HG02642 (cell line): ENCODE measurements around the gene C11orf58.

Experiments used
- ATAC-seq: cut with Tn5 transposase; IDR thresholded peaks from one replicate; pipeline ENCODE4 v1.9.1; 2021; ENCODE audit warnings: mild to moderate bottlenecking; ENCODE audit not compliant: unreplicated experiment, poor library complexity

C11orf58 gene

DNA sequence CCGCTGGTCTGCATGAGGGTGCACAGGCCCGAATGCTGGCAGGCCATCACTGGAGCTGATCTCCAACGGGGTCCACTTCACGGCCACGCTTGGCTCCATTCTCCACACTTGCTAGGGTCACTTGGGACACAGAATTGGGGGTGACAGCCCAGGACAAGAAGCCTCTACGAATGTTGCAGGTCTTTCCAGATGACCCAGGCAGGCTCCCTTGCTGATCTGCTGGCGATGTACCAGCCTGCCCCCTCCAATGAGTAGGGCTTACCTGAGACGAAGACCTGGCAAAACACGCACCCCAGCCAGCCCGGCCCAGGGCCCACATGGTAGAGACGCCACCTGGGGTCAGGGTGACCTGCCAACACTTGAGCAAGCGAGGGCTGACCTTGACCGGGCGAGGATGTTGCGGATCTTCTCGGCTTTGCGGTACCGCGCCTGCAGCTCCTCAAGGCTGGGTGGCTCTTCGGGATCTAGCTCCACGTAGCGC lies 44.9 kb downstream of the C11orf58 start:
- no peak for ATAC-seq

GRCh38 chr11:16784097-16784496 lies 45.6 kb downstream of the C11orf58 start:
- no peak for ATAC-seq

DNA sequence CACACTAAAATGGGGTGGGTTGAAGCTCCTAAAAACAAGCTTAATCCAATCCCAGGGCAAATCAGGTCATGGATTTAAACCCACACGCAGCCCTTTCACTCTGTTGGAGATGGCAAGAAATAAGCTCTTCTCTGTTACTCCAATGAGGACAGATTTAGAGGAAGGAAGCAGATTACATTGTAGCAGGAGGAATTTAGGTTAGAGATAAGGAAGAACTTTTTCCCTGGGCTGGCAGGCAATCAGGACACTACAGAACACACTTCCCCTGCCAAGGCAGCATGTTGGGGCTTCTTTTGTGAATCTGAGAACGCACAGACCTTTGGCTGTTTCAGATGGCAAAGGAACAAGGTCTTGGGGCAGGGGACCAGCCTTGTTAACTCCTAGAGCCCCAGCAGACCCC lies 46.2 kb downstream of the C11orf58 start:
- ATAC-seq = no peak

GRCh38 chr11:16785520-16786128 lies 47.2 kb downstream of the C11orf58 start:
- ATAC-seq = peak; percentile 85

DNA sequence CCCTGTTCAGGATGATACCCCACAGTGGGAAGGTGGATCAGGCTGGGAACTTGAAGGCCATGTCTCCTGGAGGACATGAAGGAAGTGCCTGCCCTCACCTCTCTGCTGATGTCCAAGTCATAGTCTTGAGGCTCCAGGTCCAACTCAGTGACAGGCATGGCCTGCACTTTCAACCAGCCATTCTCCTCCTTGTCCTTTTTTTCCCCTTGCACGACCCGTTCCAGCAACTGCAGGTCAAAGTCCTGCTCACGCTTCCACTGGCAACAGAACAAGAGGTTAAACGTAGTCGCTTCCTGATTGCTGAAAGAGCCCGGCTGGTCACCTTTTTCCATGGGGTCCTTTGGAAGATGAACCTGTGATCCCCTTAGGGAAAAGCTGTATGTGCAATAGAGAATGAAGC lies 47.7 kb downstream of the C11orf58 start:
- ATAC-seq = no peak

- no peak for ATAC-seq
Measured at GRCh38 chr11:16787035-16787742, 48.7 kb downstream of the C11orf58 start.

- ATAC-seq = peak; percentile 71
Measured at GRCh38 chr11:16788141-16789062, 50.0 kb downstream of the C11orf58 start.

DNA sequence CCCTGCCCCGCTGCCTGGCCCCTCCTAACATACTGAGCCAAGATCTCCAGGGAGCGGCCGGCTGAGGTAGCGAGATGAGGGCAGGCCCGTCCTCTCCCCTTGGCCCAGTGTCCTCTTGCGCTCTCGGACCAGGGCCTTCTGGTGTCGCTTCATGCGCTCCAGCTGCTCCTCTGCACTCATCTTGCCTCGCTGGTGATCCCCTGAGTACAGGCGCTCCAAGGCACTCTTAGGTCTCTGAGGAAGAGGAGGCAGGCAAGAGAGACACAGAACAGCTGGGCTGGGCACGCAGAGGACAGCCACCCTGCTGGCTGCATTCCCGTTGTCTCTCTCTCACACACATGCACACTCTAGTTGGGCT lies 50.6 kb downstream of the C11orf58 start:
- no peak for ATAC-seq

DNA sequence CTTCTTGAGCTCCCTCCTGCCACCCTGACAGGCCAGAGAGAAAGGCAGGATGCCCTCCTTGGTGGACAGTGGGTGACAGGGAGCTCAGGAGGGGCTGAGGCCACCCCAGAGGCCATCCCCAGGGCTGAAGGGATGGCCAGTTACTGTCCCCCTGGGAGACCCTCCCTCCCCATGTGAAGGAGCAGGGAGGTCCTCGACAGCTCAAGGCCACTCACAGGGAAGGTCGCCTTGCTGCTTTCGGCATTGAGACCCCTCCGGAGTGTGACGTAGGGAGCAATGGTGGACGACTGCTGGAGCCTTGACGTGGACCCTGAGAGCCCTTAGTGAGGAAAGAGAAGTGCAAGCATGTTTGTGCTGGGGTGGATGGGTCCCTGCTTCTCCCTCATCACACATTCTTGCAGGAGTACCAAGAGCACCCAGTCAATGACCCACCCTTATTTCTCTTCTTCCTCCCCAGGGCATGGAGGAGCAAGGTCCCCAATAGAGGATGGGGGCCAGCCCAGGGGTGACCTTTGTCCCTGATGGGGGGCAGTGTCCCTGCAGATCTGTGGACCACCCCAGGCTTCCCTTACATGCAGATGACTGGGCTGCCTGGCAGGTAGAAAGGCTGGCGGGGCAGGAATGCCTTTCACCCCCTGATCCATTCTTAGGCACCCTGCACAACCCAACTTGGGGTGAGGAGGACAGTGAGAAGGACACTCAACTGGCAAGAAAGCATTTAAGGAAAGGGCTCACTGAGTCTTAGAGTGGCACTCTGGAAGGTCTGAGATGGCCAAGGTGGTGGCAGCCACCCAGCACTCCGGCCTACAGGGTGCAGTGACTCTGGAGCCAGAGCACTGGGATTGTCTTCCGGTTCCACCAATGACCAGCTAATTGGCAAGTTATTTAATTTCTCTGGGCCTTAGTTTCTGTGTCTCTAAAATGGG lies 51.4 kb downstream of the C11orf58 start:
- ATAC-seq = no peak

- no peak for ATAC-seq
Measured at GRCh38 chr11:16790486-16791190, 52.2 kb downstream of the C11orf58 start.

GRCh38 chr11:16791191-16791961 lies 52.9 kb downstream of the C11orf58 start:
- no peak for ATAC-seq

GRCh38 chr11:16792426-16792825 lies 54.0 kb downstream of the C11orf58 start:
- ATAC-seq = no peak

GRCh38 chr11:16793009-16793408 lies 54.6 kb downstream of the C11orf58 start:
- ATAC-seq = no peak

- no peak for ATAC-seq
Measured at GRCh38 chr11:16793511-16793910, 55.1 kb downstream of the C11orf58 start.

- ATAC-seq = no peak
Measured at GRCh38 chr11:16794047-16794818, 55.8 kb downstream of the C11orf58 start.

GRCh38 chr11:16795146-16795545 lies 56.7 kb downstream of the C11orf58 start:
- no peak for ATAC-seq

DNA sequence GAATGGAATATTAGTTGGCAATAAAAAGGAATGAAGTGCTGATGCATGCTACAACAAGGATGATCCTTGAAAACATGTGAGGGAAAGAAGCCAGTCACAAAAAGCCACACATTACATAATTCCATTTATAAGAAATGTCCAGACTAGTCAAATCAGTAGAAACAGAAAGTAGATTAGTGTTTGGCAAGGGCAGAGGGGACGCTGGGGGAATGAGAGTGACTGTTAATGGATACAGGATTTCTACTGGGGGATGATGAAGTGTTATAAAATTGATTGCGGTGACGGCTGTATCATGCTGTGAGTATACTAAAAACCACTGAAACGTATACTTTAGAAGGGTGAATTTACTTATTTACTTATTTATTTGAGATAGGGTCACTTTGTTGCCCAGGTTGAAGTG lies 57.9 kb downstream of the C11orf58 start:
- ATAC-seq = no peak

- no peak for ATAC-seq
Measured at GRCh38 chr11:16797776-16798175, 59.3 kb downstream of the C11orf58 start.
